WTC11 (cell line): ENCODE results near the gene GABRB1.

Experiments
- JUN ChIP-seq: sonication (generic); formaldehyde crosslinking; IDR thresholded peaks from 2 replicates; pipeline ENCODE4 v1.8.0; 2023; ENCODE audit warnings: mild to moderate bottlenecking, missing genetic modification reagents
- MLX ChIP-seq: sonication (generic); formaldehyde crosslinking; IDR thresholded peaks from 2 replicates; pipeline ENCODE4 v1.8.1; 2023; ENCODE audit warnings: mild to moderate bottlenecking, missing genetic modification reagents, moderate library complexity
- SP1 ChIP-seq: sonication (generic); formaldehyde crosslinking; conservative IDR thresholded peaks from 2 replicates; pipeline ENCODE4 v1.8.1; 2022; ENCODE audit warnings: missing genetic modification reagents
- ZBTB21 ChIP-seq: sonication (generic); formaldehyde crosslinking; IDR thresholded peaks from 2 replicates; pipeline ENCODE4 v1.8.1; 2023; ENCODE audit warnings: mild to moderate bottlenecking, missing genetic modification reagents, borderline replicate concordance
- ZNF396 ChIP-seq: fragments of 250-450 bp; sonication (Bioruptor Pico); IDR thresholded peaks from 2 replicates; pipeline ENCODE4 v1.8.0; 2021; ENCODE audit warnings: mild to moderate bottlenecking, moderate library complexity, borderline replicate concordance
- TF ChIP-seq, protein P1 (sequence below): fragments of 200-600 bp; IDR thresholded peaks from 2 replicates; pipeline ENCODE4 v1.8.0; 2022; ENCODE audit warnings: antibody characterized with exemption
- TF ChIP-seq, protein P2 (sequence below): sonication (generic); formaldehyde crosslinking; conservative IDR thresholded peaks from 2 replicates; pipeline ENCODE4 v1.8.1; 2022; ENCODE audit warnings: mild to moderate bottlenecking, missing genetic modification reagents

DNA sequence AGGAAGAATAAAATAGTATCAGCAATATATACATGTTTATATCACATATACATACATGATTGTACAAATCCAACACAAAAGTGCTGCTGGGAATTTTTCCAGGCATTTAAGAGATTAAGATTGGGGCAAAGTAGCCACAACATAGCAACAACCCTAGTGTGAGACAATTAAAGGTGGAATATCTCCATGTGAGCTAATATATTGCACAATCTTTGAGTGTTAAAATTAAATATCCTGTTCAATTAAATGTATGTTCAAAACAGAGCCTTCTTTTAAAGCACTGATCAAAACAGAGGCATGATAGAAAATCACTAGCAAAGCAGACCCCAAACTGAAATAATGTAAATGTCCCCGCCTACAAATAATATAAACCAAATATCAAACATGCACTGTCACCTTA, 97.6 kb downstream of the GABRB1 start:
- TF ChIP-seq, protein P1, sequence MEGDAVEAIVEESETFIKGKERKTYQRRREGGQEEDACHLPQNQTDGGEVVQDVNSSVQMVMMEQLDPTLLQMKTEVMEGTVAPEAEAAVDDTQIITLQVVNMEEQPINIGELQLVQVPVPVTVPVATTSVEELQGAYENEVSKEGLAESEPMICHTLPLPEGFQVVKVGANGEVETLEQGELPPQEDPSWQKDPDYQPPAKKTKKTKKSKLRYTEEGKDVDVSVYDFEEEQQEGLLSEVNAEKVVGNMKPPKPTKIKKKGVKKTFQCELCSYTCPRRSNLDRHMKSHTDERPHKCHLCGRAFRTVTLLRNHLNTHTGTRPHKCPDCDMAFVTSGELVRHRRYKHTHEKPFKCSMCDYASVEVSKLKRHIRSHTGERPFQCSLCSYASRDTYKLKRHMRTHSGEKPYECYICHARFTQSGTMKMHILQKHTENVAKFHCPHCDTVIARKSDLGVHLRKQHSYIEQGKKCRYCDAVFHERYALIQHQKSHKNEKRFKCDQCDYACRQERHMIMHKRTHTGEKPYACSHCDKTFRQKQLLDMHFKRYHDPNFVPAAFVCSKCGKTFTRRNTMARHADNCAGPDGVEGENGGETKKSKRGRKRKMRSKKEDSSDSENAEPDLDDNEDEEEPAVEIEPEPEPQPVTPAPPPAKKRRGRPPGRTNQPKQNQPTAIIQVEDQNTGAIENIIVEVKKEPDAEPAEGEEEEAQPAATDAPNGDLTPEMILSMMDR, result no peak
- TF ChIP-seq ZBTB21 (no peak), JUN (CRISPR knock-in tag) (no peak), MLX (CRISPR knock-in tag) (no peak), ZNF396 (CRISPR knock-in tag) (no peak), SP1 (no peak)
- TF ChIP-seq, protein P2, sequence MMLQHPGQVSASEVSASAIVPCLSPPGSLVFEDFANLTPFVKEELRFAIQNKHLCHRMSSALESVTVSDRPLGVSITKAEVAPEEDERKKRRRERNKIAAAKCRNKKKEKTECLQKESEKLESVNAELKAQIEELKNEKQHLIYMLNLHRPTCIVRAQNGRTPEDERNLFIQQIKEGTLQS (CRISPR knock-in tag), result no peak
